Gastrocnemius medialis (tissue), 4 donors: ENCODE measurements around the gene SLC27A1.
A peak's percentile ranks its signal among the peaks of the same experiment; 100 is the strongest.

Experiments used
- POLR2A ChIP-seq, 2 donors: fragments of 450-650 bp; IDR thresholded peaks; one replicate each; pipeline ENCODE4 v1.6.1; 2017; ENCODE audit warnings: antibody characterized with exemption in 2 of 2, mild to moderate bottlenecking in 2 of 2, moderate library complexity in 2 of 2
- TF ChIP-seq, protein P1 (sequence below), 5 experiments: fragments of 450-650 bp in 3 of 5; fragments of 200-600 bp in 2 of 5; sonication (generic) in 2 of 5; IDR thresholded peaks in 4 of 5; conservative IDR thresholded peaks in 1 of 5; 1 replicate in 4 of 5; 2 replicates in 1 of 5; pipeline ENCODE4 v1.5.1; 2016 to 2019; ENCODE audit warnings: antibody characterized with exemption in 5 of 5, mild to moderate bottlenecking in 3 of 5, moderate library complexity in 3 of 5

DNA sequence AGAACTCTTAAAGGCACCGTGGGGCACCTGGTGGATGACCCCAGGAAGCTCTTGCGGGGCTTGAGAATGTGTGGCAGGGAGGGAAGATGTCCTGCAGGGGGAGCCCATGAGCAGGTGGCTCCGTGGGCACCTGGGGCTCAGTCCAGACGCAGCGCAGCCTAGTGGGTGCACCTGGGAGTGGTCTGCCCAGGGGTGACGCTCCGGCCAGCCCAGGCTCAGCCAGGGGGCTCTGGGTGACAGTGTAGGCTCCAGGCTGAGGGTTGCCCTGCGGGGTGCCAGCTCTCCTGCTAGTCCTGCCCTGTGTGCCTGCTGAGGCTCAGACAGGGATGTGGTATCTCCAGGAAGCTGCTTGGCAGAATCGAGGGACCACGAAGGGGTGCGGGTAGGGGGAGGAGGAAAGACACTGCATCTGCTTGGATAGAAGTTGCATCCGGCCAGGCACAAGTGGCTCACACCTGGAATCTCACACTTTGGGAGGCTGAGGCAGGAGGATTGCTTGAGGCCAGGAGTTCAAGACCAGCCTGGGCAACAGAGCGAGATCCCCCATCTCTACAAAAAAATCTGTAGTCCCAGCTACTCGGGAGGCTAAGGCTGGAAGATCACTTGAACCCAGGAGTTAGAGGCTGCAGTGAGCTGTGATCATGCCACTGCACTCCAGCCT is 26.1 kb downstream of the SLC27A1 start:
- TF ChIP-seq, protein P1, sequence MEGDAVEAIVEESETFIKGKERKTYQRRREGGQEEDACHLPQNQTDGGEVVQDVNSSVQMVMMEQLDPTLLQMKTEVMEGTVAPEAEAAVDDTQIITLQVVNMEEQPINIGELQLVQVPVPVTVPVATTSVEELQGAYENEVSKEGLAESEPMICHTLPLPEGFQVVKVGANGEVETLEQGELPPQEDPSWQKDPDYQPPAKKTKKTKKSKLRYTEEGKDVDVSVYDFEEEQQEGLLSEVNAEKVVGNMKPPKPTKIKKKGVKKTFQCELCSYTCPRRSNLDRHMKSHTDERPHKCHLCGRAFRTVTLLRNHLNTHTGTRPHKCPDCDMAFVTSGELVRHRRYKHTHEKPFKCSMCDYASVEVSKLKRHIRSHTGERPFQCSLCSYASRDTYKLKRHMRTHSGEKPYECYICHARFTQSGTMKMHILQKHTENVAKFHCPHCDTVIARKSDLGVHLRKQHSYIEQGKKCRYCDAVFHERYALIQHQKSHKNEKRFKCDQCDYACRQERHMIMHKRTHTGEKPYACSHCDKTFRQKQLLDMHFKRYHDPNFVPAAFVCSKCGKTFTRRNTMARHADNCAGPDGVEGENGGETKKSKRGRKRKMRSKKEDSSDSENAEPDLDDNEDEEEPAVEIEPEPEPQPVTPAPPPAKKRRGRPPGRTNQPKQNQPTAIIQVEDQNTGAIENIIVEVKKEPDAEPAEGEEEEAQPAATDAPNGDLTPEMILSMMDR (IDR thresholded peaks at IDR 0.05 in 4 of 5, conservative IDR thresholded peaks at IDR 0.05 in 1 of 5), result peak; percentile 77 to 91 (median 89)
- no peak for TF ChIP-seq POLR2A (IDR thresholded peaks at IDR 0.05)
